Stomach (tissue), 4 donors: Measurements from ENCODE around the gene CFAP161.

ENCODE experiments used
- POLR2A ChIP-seq, 4 donors: fragments of 450-650 bp; IDR thresholded peaks; one replicate each; pipeline ENCODE4 v1.6.1; 2016; ENCODE audit warnings: antibody characterized with exemption in 4 of 4, control low read depth in 2 of 4, mild to moderate bottlenecking in 1 of 4, moderate library complexity in 1 of 4
- TF ChIP-seq, protein P1 (sequence below), 7 experiments: fragments of 450-650 bp in 4 of 7; fragments of 200-600 bp in 3 of 7; sonication (generic) in 3 of 7; IDR thresholded peaks; one replicate each; pipeline ENCODE4 v1.5.1; 2016 to 2019; ENCODE audit warnings: antibody characterized with exemption in 7 of 7, control low read depth in 2 of 7, mild to moderate bottlenecking in 1 of 7

DNA sequence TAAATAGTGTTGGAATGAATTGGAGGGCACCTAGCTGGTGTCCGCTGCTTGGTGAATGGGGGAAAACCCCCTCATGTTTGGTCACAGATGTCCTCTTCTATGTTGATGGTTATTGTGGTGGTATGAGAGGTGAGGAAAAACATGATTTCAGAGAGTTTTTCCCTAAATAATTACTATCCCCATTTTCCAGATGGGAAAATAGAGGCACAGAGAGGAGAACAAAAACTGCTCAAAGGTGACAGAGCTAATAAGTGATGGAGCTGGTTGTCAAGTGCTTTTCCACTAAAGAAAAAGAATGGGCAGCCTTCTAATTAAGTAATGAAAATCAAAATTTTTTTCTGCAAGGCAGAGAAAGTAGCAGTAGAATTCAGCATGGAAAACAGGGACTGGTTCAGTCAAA lies 30.2 kb upstream of the CFAP161 start:
- no peak for TF ChIP-seq POLR2A (IDR thresholded peaks at IDR 0.05)
- TF ChIP-seq, protein P1, sequence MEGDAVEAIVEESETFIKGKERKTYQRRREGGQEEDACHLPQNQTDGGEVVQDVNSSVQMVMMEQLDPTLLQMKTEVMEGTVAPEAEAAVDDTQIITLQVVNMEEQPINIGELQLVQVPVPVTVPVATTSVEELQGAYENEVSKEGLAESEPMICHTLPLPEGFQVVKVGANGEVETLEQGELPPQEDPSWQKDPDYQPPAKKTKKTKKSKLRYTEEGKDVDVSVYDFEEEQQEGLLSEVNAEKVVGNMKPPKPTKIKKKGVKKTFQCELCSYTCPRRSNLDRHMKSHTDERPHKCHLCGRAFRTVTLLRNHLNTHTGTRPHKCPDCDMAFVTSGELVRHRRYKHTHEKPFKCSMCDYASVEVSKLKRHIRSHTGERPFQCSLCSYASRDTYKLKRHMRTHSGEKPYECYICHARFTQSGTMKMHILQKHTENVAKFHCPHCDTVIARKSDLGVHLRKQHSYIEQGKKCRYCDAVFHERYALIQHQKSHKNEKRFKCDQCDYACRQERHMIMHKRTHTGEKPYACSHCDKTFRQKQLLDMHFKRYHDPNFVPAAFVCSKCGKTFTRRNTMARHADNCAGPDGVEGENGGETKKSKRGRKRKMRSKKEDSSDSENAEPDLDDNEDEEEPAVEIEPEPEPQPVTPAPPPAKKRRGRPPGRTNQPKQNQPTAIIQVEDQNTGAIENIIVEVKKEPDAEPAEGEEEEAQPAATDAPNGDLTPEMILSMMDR (IDR thresholded peaks at IDR 0.05) = no peak
